Measurements from ENCODE around the gene GPR68.
A peak's percentile ranks its signal among the peaks of the same experiment; 100 is the strongest.

Gene GPR68

DNA sequence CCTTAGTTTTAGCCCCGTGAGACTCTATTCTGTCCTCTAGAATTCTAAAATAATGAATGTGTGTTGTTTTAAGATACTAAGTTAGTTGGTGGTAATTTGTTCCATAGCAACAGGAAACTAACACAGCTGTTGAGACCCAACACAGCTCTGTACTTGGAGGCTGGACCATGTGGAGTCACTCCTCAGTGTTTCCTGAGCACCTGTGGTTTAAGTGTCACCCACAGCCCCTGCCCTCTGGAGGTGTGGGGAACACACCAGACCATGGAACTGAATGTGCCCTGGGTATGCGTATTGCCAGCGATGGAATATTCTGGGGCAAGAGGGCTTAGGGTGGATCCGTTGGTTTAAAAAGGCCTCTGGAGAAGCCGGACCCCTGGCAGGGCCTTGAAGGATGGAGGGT lies 16.6 kb upstream of the GPR68 start:
- no peaks in the 10 kb centered on the region for H3K36me3 Mint-ChIP-seq (ENCODE audit: low read depth)
- no peak overlapping the region for H3K27ac Mint-ChIP-seq
- H3K4me1 Mint-ChIP-seq, result peaks cover 37% of the 10 kb centered on the region
- TF ChIP-seq, protein P1, sequence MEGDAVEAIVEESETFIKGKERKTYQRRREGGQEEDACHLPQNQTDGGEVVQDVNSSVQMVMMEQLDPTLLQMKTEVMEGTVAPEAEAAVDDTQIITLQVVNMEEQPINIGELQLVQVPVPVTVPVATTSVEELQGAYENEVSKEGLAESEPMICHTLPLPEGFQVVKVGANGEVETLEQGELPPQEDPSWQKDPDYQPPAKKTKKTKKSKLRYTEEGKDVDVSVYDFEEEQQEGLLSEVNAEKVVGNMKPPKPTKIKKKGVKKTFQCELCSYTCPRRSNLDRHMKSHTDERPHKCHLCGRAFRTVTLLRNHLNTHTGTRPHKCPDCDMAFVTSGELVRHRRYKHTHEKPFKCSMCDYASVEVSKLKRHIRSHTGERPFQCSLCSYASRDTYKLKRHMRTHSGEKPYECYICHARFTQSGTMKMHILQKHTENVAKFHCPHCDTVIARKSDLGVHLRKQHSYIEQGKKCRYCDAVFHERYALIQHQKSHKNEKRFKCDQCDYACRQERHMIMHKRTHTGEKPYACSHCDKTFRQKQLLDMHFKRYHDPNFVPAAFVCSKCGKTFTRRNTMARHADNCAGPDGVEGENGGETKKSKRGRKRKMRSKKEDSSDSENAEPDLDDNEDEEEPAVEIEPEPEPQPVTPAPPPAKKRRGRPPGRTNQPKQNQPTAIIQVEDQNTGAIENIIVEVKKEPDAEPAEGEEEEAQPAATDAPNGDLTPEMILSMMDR (IDR thresholded peaks at IDR 0.05; ENCODE audit: unreplicated experiment in 3 of 3), result no peak
- no peak overlapping the region for H3K4me3 Mint-ChIP-seq
- no peaks in the 10 kb centered on the region for H3K9me3 Mint-ChIP-seq
- H3K27me3 Mint-ChIP-seq (ENCODE audit: low read depth), result peaks cover 65% of the 10 kb centered on the region

- Mint-ChIP-seq H3K27ac (no peak overlapping the region), H3K27me3 (ENCODE audit: low read depth) (peaks cover 62% of the 10 kb centered on the region), H3K36me3 (ENCODE audit: low read depth) (no peaks in the 10 kb centered on the region), H3K9me3 (no peaks in the 10 kb centered on the region), H3K4me1 (peaks cover 25% of the 10 kb centered on the region), H3K4me3 (no peak overlapping the region)
- TF ChIP-seq, protein P1 (IDR thresholded peaks at IDR 0.05; ENCODE audit: unreplicated experiment in 3 of 3), result no peak
These were observed 14.4 kb upstream of the GPR68 start for GRCh38 chr14:91258876-91259275.

- Mint-ChIP-seq H3K9me3 (no peaks in the 10 kb centered on the region), H3K4me1 (peaks cover 18% of the 10 kb centered on the region), H3K36me3 (ENCODE audit: low read depth) (no peaks in the 10 kb centered on the region), H3K27me3 (ENCODE audit: low read depth) (peaks cover 57% of the 10 kb centered on the region), H3K4me3 (peak overlapping the region in 1 of 3 experiments; percentile 33), H3K27ac (peak overlapping the region; percentile 18 to 42 (median 25))
- TF ChIP-seq, protein P1 (IDR thresholded peaks at IDR 0.05; ENCODE audit: unreplicated experiment in 3 of 3), result no peak
These were observed 13.6 kb upstream of the GPR68 start for GRCh38 chr14:91258011-91258618.

- TF ChIP-seq, protein P1 (IDR thresholded peaks at IDR 0.05; ENCODE audit: unreplicated experiment in 3 of 3), result no peak
- Mint-ChIP-seq H3K4me1 (peaks cover 18% of the 10 kb centered on the region), H3K27ac (peak overlapping the region; percentile 18 to 42 (median 25)), H3K36me3 (ENCODE audit: low read depth) (no peaks in the 10 kb centered on the region), H3K4me3 (peak overlapping the region in 1 of 3 experiments; percentile 26), H3K27me3 (ENCODE audit: low read depth) (peaks cover 54% of the 10 kb centered on the region), H3K9me3 (no peaks in the 10 kb centered on the region)
These were observed 13.0 kb upstream of the GPR68 start for GRCh38 chr14:91257328-91258010.

- H3K4me3 Mint-ChIP-seq, result peak overlapping the region in 2 of 3 experiments; percentile 60 to 67
- H3K27me3 Mint-ChIP-seq (ENCODE audit: low read depth), result peaks cover 57% of the 10 kb centered on the region
- TF ChIP-seq, protein P1 (IDR thresholded peaks at IDR 0.05; ENCODE audit: unreplicated experiment in 3 of 3), result no peak
- no peaks in the 10 kb centered on the region for H3K36me3 Mint-ChIP-seq (ENCODE audit: low read depth)
- H3K9me3 Mint-ChIP-seq, result no peaks in the 10 kb centered on the region
- peaks cover 18% of the 10 kb centered on the region for H3K4me1 Mint-ChIP-seq
- no peak overlapping the region for H3K27ac Mint-ChIP-seq
These were observed 12.2 kb upstream of the GPR68 start for GRCh38 chr14:91256661-91257060.
